Body of pancreas (tissue), 4 donors: Measurements from ENCODE around the gene CES5A.

Source experiments
- POLR2A ChIP-seq, 3 donors: fragments of 450-650 bp; IDR thresholded peaks; one replicate each; pipeline ENCODE4 v1.6.1; 2016; ENCODE audit warnings: antibody characterized with exemption in 3 of 3, mild to moderate bottlenecking in 2 of 3
- TF ChIP-seq, protein P1 (sequence below), 7 experiments: fragments of 450-650 bp in 4 of 7; fragments of 200-600 bp in 3 of 7; sonication (generic) in 3 of 7; IDR thresholded peaks; one replicate each; pipeline ENCODE4 v1.5.1; 2016 to 2019; ENCODE audit warnings: antibody characterized with exemption in 7 of 7

DNA sequence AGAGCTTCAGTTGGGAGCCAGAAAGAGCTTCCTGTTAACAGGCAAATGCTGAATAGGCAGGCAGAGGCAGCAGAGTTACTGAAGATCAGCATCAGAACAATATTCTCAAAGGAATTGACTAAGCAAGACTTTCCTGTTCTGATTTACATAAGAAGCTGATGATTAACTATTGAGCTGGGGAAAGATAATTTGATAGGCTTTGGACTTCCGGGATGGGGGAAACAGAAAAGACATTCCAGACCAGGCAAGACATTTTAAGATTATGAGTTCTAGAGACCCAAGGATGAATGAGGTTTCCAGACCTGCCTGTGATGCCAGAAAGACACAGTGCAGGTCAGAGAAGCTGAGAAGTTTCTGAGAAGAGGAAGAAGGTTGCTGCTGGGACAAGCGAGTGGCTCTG is at the start of gene CES5A:
- TF ChIP-seq, protein P1, sequence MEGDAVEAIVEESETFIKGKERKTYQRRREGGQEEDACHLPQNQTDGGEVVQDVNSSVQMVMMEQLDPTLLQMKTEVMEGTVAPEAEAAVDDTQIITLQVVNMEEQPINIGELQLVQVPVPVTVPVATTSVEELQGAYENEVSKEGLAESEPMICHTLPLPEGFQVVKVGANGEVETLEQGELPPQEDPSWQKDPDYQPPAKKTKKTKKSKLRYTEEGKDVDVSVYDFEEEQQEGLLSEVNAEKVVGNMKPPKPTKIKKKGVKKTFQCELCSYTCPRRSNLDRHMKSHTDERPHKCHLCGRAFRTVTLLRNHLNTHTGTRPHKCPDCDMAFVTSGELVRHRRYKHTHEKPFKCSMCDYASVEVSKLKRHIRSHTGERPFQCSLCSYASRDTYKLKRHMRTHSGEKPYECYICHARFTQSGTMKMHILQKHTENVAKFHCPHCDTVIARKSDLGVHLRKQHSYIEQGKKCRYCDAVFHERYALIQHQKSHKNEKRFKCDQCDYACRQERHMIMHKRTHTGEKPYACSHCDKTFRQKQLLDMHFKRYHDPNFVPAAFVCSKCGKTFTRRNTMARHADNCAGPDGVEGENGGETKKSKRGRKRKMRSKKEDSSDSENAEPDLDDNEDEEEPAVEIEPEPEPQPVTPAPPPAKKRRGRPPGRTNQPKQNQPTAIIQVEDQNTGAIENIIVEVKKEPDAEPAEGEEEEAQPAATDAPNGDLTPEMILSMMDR (IDR thresholded peaks at IDR 0.05), result no peak
- no peak for TF ChIP-seq POLR2A (IDR thresholded peaks at IDR 0.05)
